Measurements from ENCODE around the gene MARCHF3.
A peak's percentile ranks its signal among the peaks of the same experiment; 100 is the strongest.

MARCHF3 gene

DNA sequence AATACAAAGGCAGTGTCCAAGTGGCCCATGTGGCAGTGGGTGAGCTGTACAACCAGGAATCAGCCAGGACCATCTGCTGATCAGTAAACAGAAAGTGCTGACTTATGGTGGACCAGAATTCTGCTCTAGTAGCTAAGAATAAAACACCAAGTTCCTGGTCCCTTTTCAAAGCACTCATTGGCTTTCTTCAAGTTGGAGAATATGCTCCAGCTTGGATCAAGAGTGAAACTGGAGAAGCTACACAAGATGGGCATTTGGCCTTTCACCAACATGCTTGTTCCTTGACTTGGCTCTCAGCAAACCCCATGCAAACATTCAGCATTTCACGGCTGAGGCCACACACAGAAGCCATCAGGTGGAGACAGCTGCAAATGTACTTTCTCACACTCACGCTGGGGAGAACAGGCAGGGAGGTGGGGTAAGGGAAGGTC, 32.1 kb downstream of the MARCHF3 start:
- TF ChIP-seq ZNF274 (IDR thresholded peaks at IDR 0.05; ENCODE audit: low read depth, low read length), result no peak
- H3K4me3 ChIP-seq (ENCODE audit: low read length), result peak overlapping the region; percentile 8; the same call in 1 of the 2 replicates

GRCh38 chr5:126995689-126996088, 34.7 kb downstream of the MARCHF3 start:
- no peak overlapping the region for H3K4me3 ChIP-seq (ENCODE audit: low read length)
- no peak for TF ChIP-seq ZNF274 (IDR thresholded peaks at IDR 0.05; ENCODE audit: low read depth, low read length)

DNA sequence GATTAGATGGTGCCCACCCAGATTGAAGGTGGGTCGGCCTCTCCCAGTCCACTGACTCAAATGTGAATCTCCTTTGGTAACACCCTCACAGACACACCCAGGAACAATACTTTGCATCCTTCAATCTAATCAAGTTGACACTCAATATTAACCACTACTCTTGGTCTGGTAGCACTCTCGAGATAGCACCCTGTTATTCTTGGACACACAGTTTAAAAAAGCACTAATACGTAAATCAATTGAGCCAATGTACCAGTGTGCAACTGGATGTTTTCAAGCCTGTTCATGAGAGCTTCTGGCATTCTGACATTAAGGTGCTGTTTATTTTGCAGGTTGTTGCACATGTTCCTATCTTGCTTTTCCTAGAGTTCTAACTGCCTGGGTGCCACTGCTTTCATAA, 35.3 kb downstream of the MARCHF3 start:
- H3K4me3 ChIP-seq (ENCODE audit: low read length), result no peak overlapping the region
- no peak for TF ChIP-seq ZNF274 (IDR thresholded peaks at IDR 0.05; ENCODE audit: low read depth, low read length)

DNA sequence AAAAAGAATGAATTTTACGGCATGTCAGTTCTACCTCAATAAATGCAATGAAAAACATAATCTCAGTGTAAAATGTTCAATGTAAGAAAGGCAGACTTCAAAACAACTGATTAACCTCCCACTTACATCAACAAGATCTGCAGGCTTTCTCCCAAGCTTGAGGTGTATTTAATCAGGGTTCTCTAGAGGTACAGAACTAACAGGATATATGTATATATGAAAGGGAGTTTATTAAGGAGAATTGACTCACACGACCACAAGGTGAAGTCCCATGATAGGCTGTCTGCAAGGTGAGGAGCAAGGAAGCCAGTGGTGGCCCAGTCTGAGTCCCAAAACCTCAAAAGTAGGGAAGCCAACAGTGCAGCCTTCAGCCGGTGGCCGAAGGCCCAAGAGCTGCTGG, 35.9 kb downstream of the MARCHF3 start:
- no peak overlapping the region for H3K4me3 ChIP-seq (ENCODE audit: low read length)
- no peak for TF ChIP-seq ZNF274 (IDR thresholded peaks at IDR 0.05; ENCODE audit: low read depth, low read length)

- peak overlapping the region; percentile 54; the same call in 1 of the 2 replicates for H3K4me3 ChIP-seq (ENCODE audit: low read length)
- no peak for TF ChIP-seq ZNF274 (IDR thresholded peaks at IDR 0.05; ENCODE audit: low read depth, low read length)
Observed at GRCh38 chr5:126988021-126988569, 42.3 kb downstream of the MARCHF3 start.

DNA sequence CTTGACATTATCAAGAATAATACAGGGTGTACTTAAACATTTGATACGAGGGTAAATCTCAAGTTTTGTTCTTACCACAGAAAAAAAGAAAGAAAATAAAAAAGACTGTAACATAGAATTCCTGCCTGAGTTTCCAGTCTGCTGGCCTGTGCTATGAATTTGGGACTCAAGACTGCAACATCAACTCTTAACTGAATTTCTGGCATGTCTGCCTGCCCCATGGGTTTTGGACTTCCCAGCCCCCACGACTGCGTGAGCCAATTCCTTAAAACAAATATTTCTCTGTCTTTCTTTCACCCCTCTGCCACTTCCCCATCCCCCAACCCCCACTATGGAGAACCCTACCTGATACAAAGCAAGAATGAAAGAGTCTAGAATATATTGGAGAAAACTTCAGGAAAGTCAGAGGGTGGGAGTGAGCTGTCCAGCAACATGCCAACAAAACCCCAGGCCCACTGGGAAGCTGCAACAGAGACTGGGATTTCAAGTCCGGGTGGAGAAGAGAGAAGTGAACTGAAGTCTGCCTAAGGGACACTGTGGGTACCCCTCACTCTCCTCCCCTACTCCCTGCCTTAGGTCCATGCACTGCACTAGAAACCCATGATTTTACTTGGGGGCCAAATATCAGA, 43.0 kb downstream of the MARCHF3 start:
- no peak for TF ChIP-seq ZNF274 (IDR thresholded peaks at IDR 0.05; ENCODE audit: low read depth, low read length)
- H3K4me3 ChIP-seq (ENCODE audit: low read length), result no peak overlapping the region; the same call in 1 of the 2 replicates

DNA sequence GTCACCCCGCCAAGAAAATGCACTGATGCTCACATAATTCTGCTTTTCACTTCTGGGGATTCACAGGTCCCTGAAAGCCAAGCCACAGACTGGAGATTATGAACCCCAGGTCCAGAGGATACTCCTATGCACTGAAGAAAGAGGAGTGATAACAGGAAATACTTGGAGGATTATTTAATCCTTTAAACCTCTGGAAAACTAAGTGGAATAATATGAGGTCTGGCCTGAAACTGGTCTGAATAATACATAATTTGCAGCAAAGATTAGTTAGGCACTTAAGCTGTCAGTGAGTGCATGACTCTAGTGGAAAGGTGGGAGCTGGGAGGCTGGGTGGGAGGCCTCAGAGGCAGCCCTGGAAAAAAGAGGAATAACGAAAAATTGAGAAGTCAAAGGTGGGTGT, 45.7 kb downstream of the MARCHF3 start:
- TF ChIP-seq ZNF274 (IDR thresholded peaks at IDR 0.05; ENCODE audit: low read depth, low read length), result no peak
- no peak overlapping the region for H3K4me3 ChIP-seq (ENCODE audit: low read length)

GRCh38 chr5:126983874-126984266, 46.5 kb downstream of the MARCHF3 start:
- H3K4me3 ChIP-seq (ENCODE audit: low read length), result no peak overlapping the region

DNA sequence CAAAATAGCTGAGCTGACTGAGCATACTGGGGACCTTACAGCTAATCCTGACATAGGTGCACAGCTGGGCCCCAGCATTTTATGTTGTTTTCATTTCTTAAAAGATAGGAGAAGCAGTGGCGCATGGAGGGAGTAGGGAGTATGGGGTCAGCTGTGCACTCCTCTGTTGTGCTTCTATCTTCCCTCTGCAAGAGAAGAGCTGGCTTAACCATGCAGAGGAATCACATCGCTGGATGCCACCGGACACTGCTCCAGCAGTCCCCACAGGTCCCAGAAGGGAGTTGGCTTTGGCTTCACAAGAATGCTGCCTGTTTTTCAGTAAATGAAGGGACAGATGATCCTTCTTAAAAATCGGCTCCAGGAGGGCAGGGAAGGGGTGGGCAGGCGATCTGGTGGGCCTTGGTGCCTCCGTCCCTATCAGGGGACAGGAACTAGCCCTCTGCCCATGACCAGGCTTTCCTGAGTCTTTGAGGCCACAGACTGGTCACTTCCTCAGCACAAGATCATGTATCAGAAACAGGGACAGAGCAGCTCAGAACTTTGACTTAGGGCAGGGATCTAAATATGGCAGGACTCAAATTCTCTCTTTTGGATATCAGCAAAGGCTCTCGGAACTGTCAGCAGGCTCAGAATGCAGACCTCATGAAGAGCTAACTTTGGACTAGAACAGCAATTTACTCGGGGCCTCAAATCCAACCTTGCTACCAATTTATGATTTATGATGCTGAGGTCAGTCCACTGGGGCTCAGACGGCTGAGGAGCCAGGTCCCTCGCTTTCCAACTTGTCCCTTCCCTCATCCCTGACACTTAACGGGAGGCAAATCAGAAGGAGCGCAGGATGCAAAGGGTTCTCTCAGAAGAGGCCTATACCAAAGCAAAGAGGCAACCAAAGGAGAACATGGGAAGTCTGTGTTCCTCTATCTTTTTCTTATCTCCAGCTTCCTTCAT, 47.2 kb downstream of the MARCHF3 start:
- TF ChIP-seq ZNF274 (IDR thresholded peaks at IDR 0.05; ENCODE audit: low read depth, low read length), result no peak
- H3K4me3 ChIP-seq (ENCODE audit: low read length), result no peak overlapping the region

More at GRCh38 chr5:126983874-126984266, 46.5 kb downstream of the MARCHF3 start:
- TF ChIP-seq ZNF274 (IDR thresholded peaks at IDR 0.05; ENCODE audit: low read depth, low read length), result no peak

GRCh38 chr5:126982202-126982601, 48.2 kb downstream of the MARCHF3 start:
- H3K4me3 ChIP-seq (ENCODE audit: low read length), result no peak overlapping the region

GRCh38 chr5:126981701-126982100, 48.7 kb downstream of the MARCHF3 start:
- H3K4me3 ChIP-seq (ENCODE audit: low read length), result no peak overlapping the region
- no peak for TF ChIP-seq ZNF274 (IDR thresholded peaks at IDR 0.05; ENCODE audit: low read depth, low read length)

More at GRCh38 chr5:126982202-126982601, 48.2 kb downstream of the MARCHF3 start:
- no peak for TF ChIP-seq ZNF274 (IDR thresholded peaks at IDR 0.05; ENCODE audit: low read depth, low read length)

- no peak for TF ChIP-seq ZNF274 (IDR thresholded peaks at IDR 0.05; ENCODE audit: low read depth, low read length)
- H3K4me3 ChIP-seq (ENCODE audit: low read length), result no peak overlapping the region
Observed at GRCh38 chr5:126981222-126981621, 49.1 kb downstream of the MARCHF3 start.

GRCh38 chr5:126978258-126978657, 52.1 kb downstream of the MARCHF3 start:
- H3K4me3 ChIP-seq (ENCODE audit: low read length), result no peak overlapping the region
- TF ChIP-seq ZNF274 (IDR thresholded peaks at IDR 0.05; ENCODE audit: low read depth, low read length), result no peak

DNA sequence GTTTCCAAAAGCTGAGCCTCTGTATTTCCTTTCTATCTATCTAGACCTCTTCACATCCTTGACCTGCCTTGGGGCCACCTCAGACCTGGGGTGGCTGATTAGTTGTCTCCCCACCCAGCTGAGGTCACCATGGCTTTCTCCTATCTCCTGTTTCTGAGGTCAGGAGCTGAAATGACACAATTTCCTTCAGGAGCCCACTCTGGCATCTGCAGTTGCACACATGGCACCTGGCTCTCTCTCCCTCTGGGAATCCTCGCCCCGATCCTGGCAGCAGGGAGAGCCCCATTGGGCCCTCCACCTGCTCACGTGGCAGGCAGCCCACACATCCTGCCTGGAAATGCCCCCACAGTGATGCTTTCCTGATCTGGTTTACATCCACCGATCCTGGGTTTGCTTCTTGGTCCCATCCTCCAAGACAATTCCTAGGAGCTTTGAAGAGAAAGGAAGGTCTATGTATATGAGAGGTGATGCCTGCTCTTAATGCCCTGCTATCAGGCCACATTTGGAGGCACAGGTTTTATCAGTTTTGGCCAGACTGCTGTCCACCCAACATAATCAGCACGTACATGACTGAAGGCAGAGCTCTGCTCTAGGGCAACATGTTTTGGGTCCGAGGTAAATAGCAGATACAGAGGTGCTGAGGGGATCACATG, 53.7 kb downstream of the MARCHF3 start:
- no peak overlapping the region for H3K4me3 ChIP-seq (ENCODE audit: low read length)
- no peak for TF ChIP-seq ZNF274 (IDR thresholded peaks at IDR 0.05; ENCODE audit: low read depth, low read length)
